WTC11 (cell line): ENCODE results near the gene BRME1. TPM values are rescaled to one million over a fixed set of nuclear protein-coding genes. Genes with fewer than 3 reads are reported as not detected.

ENCODE experiments used
- ATAC-seq: fragments of 200-7000 bp; cut with Tn5 transposase; 2 replicates; pipeline ENCODE4 v1.10.0; 2021; ENCODE audit warnings: mild to moderate bottlenecking, moderate library complexity
- CTCF ChIA-PET: fragments of 300-600 bp; sonication (Branson Sonifier 250); formaldehyde crosslinking; loops from one replicate; lab custom pipeline; 2021; ENCODE audit warnings: antibody characterized with exemption; lab: Charles Lee
- POLR2A ChIA-PET: fragments of 350-600 bp; sonication (Branson Sonifier 250); formaldehyde crosslinking; loops from one replicate; lab custom pipeline; 2021; ENCODE audit warnings: antibody characterized with exemption; lab: Charles Lee
- DNase-seq: peaks from one replicate; pipeline ENCODE4 v3.0.0; 2021; ENCODE audit warnings: low spot score
- H3K27ac Mint-ChIP-seq: 2 replicates; pipeline ENCODE4 v1.8.0; 2021; ENCODE audit warnings: mixed read lengths
- H3K27me3 Mint-ChIP-seq: 2 replicates; pipeline ENCODE4 v1.8.0; 2021; ENCODE audit warnings: low read depth, mild to moderate bottlenecking, moderate library complexity, mixed read lengths
- H3K36me3 Mint-ChIP-seq: 2 replicates; pipeline ENCODE4 v1.8.0; 2021; ENCODE audit warnings: mixed read lengths
- H3K4me1 Mint-ChIP-seq: 2 replicates; pipeline ENCODE4 v1.8.0; 2022; ENCODE audit warnings: mixed read lengths
- H3K4me3 Mint-ChIP-seq: 2 replicates; pipeline ENCODE4 v1.8.0; 2021; ENCODE audit warnings: mild to moderate bottlenecking, moderate library complexity, mixed read lengths
- H3K9me3 Mint-ChIP-seq: 2 replicates; pipeline ENCODE4 v1.8.0; 2021; ENCODE audit warnings: mixed read lengths
- CBFB ChIP-seq: sonication (generic); formaldehyde crosslinking; IDR thresholded peaks from 2 replicates; pipeline ENCODE4 v1.8.1; 2022; ENCODE audit warnings: mild to moderate bottlenecking, low read depth, missing genetic modification reagents
- ELF4 ChIP-seq: sonication (generic); formaldehyde crosslinking; IDR thresholded peaks from 2 replicates; pipeline ENCODE4 v1.8.1; 2022; ENCODE audit warnings: low read depth, mild to moderate bottlenecking, moderate library complexity, missing genetic modification reagents
- FOXJ3 ChIP-seq: sonication (generic); formaldehyde crosslinking; IDR thresholded peaks from 2 replicates; pipeline ENCODE4 v1.9.0; 2021; ENCODE audit warnings: missing genetic modification reagents, mild to moderate bottlenecking, borderline replicate concordance
- FOXP1 ChIP-seq: sonication (generic); formaldehyde crosslinking; IDR thresholded peaks from 2 replicates; pipeline ENCODE4 v1.8.0; 2022; ENCODE audit warnings: missing genetic modification reagents, mild to moderate bottlenecking, moderate library complexity, borderline replicate concordance
- GABPB1 ChIP-seq: sonication (generic); formaldehyde crosslinking; IDR thresholded peaks from 2 replicates; pipeline ENCODE4 v1.8.1; 2023; ENCODE audit warnings: mild to moderate bottlenecking, missing genetic modification reagents
- HMGA2 ChIP-seq: fragments of 250-450 bp; sonication (Bioruptor Pico); IDR thresholded peaks from 2 replicates; pipeline ENCODE4 v1.4.0; 2021; ENCODE audit warnings: mild to moderate bottlenecking, moderate library complexity
- MYBL2 ChIP-seq: sonication (generic); formaldehyde crosslinking; IDR thresholded peaks from 2 replicates; pipeline ENCODE4 v1.8.1; 2023; ENCODE audit warnings: mild to moderate bottlenecking, moderate library complexity, missing genetic modification reagents
- NFATC4 ChIP-seq: fragments of 250-450 bp; sonication (Bioruptor Pico); IDR thresholded peaks from 2 replicates; pipeline ENCODE4 v1.9.0; 2021; ENCODE audit warnings: mild to moderate bottlenecking
- NFE2L1 ChIP-seq: sonication (generic); formaldehyde crosslinking; IDR thresholded peaks from 2 replicates; pipeline ENCODE4 v1.8.1; 2023; ENCODE audit warnings: missing genetic modification reagents
- NFYB ChIP-seq: sonication (generic); formaldehyde crosslinking; conservative IDR thresholded peaks from 2 replicates; pipeline ENCODE4 v1.8.0; 2022; ENCODE audit warnings: low read depth, missing genetic modification reagents
- NR2C2 ChIP-seq: sonication (generic); formaldehyde crosslinking; IDR thresholded peaks from 2 replicates; pipeline ENCODE4 v1.8.0; 2022; ENCODE audit warnings: mild to moderate bottlenecking, missing genetic modification reagents
- PRRX2 ChIP-seq: fragments of 250-450 bp; sonication (Bioruptor Pico); IDR thresholded peaks from 2 replicates; pipeline ENCODE4 v1.8.0; 2021; ENCODE audit warnings: mild to moderate bottlenecking
- SMAD4 ChIP-seq: sonication (generic); formaldehyde crosslinking; IDR thresholded peaks from 2 replicates; pipeline ENCODE4 v1.8.0; 2022; ENCODE audit warnings: mild to moderate bottlenecking, missing genetic modification reagents
- TCF7 ChIP-seq: sonication (generic); formaldehyde crosslinking; IDR thresholded peaks from 2 replicates; pipeline ENCODE4 v1.8.0; 2022; ENCODE audit warnings: mild to moderate bottlenecking, low read depth, missing genetic modification reagents, moderate library complexity
- ZNF138 ChIP-seq: sonication (generic); formaldehyde crosslinking; conservative IDR thresholded peaks from 2 replicates; pipeline ENCODE4 v1.8.1; 2022; ENCODE audit warnings: mild to moderate bottlenecking, moderate library complexity, missing genetic modification reagents
- ZNF263 ChIP-seq: sonication (generic); formaldehyde crosslinking; IDR thresholded peaks from 2 replicates; pipeline ENCODE4 v1.8.1; 2022; ENCODE audit warnings: low read depth, mild to moderate bottlenecking, moderate library complexity, missing genetic modification reagents
- ZNF671 ChIP-seq: fragments of 250-450 bp; sonication (Bioruptor Pico); IDR thresholded peaks from 2 replicates; pipeline ENCODE4 v1.8.0; 2021; ENCODE audit warnings: mild to moderate bottlenecking
- total RNA-seq: library from RNA; stranded (reverse); gene quantifications from 3 replicates; pipeline ENCODE4 v1.2.3, GENCODE V29; 2021
- TF ChIP-seq, protein P1 (sequence below): sonication (generic); formaldehyde crosslinking; IDR thresholded peaks from 2 replicates; pipeline ENCODE4 v1.8.0; 2022; ENCODE audit warnings: mild to moderate bottlenecking, missing genetic modification reagents
- TF ChIP-seq, protein P2 (sequence below): sonication (generic); formaldehyde crosslinking; IDR thresholded peaks from 2 replicates; pipeline ENCODE4 v1.8.0; 2022; ENCODE audit warnings: mild to moderate bottlenecking, missing genetic modification reagents
- TF ChIP-seq, protein P3 (sequence below): sonication (generic); formaldehyde crosslinking; IDR thresholded peaks from 2 replicates; pipeline ENCODE4 v1.8.1; 2023; ENCODE audit warnings: mild to moderate bottlenecking, missing genetic modification reagents

BRME1 gene
- total RNA-seq, 1 experiment from 2014 or later, result 5.0 TPM

DNA sequence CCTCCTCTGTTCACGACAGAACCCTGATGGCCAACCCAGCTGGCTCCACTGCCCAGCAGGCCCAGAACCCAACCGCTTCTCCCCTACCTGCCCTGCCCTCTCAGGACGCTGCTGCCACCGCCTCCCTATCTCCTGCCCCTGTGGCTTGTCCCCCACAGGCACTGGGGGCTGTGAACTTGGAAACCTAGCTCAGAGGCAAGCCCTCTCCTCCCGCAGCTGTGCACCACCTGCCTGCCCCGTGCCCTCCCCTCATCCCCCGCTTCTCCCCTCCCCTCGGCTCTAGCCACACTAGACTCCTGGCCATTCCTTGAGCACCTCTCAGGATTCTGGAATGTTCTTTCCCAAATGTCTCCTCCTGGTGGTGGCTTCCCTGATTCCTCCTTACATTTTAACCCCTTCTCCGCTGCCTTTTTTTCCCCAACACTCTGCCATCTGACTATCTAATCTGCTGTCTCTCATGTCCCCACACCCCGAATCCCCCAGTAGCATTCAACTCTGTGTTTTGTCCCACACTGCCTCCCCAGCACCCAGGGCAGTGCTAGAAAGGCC lies 22.3 kb downstream of the BRME1 start (continued):
- TF ChIP-seq ELF4 (no peak), NR2C2 (no peak)
- TF ChIP-seq, all 79 proteins: peak for 0

DNA sequence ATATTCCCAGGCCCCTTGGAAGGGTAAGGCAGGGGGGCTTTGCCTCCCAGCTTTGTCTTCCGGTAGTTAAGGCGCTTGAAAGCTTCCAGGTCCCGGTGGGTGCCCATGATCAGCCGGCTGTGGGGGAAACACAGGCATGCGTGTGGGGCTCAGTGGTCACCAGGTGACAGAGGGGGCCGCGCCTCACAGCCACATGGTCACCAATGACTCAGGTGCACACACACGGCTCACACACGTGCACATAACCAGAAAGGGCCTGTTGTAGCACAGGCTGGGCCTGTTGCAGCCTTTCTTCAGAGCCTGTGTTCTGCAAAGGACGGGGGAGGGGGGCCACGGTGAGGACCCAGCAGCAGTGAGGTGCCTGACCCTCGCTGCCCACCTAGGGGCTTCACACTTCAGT lies 23.1 kb downstream of the BRME1 start:
- no peaks in the 10 kb centered on the region for H3K36me3 Mint-ChIP-seq
- DNase-seq, result no peak
- POLR2A ChIA-PET, result no interaction called here
- no peak overlapping the region for H3K27ac Mint-ChIP-seq
- H3K4me3 Mint-ChIP-seq, result no peak overlapping the region
- H3K9me3 Mint-ChIP-seq, result no peaks in the 10 kb centered on the region
- ATAC-seq, result no peak
- CTCF ChIA-PET, result interaction anchor here (0.5 to 4.0 kb wide), 12 partner anchors 10 to 622 kb away, joined by 3 to 28 read pairs (median 6); partner anchors contain the start of genes ASF1B, IL27RA and MISP3
- peaks cover 13% of the 10 kb centered on the region for H3K27me3 Mint-ChIP-seq
- TF ChIP-seq FOXJ3 (CRISPR knock-in tag), result no peak
- no peak for TF ChIP-seq TCF7
- TF ChIP-seq, protein P1, sequence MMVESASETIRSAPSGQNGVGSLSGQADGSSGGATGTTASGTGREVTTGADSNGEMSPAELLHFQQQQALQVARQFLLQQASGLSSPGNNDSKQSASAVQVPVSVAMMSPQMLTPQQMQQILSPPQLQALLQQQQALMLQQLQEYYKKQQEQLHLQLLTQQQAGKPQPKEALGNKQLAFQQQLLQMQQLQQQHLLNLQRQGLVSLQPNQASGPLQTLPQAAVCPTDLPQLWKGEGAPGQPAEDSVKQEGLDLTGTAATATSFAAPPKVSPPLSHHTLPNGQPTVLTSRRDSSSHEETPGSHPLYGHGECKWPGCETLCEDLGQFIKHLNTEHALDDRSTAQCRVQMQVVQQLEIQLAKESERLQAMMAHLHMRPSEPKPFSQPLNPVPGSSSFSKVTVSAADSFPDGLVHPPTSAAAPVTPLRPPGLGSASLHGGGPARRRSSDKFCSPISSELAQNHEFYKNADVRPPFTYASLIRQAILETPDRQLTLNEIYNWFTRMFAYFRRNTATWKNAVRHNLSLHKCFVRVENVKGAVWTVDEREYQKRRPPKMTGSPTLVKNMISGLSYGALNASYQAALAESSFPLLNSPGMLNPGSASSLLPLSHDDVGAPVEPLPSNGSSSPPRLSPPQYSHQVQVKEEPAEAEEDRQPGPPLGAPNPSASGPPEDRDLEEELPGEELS, result no peak
- no peak for TF ChIP-seq NFE2L1 (CRISPR knock-in tag)
- TF ChIP-seq ZNF138 (CRISPR knock-in tag), result no peak
- H3K4me1 Mint-ChIP-seq, result peaks cover 26% of the 10 kb centered on the region

DNA sequence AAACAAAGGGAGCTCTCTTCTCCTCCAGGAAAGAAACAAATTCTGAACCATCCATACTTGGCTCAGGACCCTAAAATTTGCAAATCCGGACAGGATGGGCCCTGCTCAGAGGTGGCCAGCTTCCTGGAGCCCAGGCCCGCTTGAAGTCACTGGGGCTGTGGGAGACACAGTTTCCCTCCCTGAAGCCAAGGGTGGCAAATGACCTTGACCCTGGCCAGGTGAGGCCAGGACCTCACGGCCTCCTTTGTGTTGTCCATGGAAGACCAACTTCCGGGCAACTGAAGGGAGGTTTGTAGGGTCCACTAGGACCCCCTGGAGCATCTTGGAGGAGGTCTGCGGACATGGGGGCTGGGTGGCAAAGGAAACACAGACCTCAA lies 23.5 kb downstream of the BRME1 start:
- Mint-ChIP-seq H3K4me1 (peaks cover 26% of the 10 kb centered on the region), H3K9me3 (no peaks in the 10 kb centered on the region), H3K36me3 (no peaks in the 10 kb centered on the region), H3K4me3 (no peak overlapping the region), H3K27ac (peak overlapping the region; percentile 82; the same call in 1 of the 2 replicates), H3K27me3 (peaks cover 15% of the 10 kb centered on the region)
- POLR2A ChIA-PET, result interaction anchor here (0.6 to 1.0 kb wide), 2 partner anchors 53 to 80 kb away, joined by 3 to 4 read pairs; no protein-coding TSS in a partner anchor
- ATAC-seq (no peak), DNase-seq (no peak)
- CTCF ChIA-PET, result interaction anchor here (0.5 to 4.0 kb wide), 14 partner anchors 10 to 623 kb away, joined by 3 to 41 read pairs (median 12); partner anchors contain the start of genes ASF1B, DCAF15, IL27RA and MISP3
- TF ChIP-seq CBFB (no peak), ELF4 (no peak), ZNF671 (CRISPR knock-in tag) (no peak), SMAD4 (CRISPR knock-in tag) (no peak), HMGA2 (no peak), ZNF263 (CRISPR knock-in tag) (no peak), NFE2L1 (CRISPR knock-in tag) (no peak), FOXP1 (no peak), PRRX2 (CRISPR knock-in tag) (no peak), NFATC4 (no peak), MYBL2 (CRISPR knock-in tag) (no peak)
- TF ChIP-seq, protein P2, sequence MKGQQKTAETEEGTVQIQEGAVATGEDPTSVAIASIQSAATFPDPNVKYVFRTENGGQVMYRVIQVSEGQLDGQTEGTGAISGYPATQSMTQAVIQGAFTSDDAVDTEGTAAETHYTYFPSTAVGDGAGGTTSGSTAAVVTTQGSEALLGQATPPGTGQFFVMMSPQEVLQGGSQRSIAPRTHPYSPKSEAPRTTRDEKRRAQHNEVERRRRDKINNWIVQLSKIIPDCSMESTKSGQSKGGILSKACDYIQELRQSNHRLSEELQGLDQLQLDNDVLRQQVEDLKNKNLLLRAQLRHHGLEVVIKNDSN (CRISPR knock-in tag), result no peak

DNA sequence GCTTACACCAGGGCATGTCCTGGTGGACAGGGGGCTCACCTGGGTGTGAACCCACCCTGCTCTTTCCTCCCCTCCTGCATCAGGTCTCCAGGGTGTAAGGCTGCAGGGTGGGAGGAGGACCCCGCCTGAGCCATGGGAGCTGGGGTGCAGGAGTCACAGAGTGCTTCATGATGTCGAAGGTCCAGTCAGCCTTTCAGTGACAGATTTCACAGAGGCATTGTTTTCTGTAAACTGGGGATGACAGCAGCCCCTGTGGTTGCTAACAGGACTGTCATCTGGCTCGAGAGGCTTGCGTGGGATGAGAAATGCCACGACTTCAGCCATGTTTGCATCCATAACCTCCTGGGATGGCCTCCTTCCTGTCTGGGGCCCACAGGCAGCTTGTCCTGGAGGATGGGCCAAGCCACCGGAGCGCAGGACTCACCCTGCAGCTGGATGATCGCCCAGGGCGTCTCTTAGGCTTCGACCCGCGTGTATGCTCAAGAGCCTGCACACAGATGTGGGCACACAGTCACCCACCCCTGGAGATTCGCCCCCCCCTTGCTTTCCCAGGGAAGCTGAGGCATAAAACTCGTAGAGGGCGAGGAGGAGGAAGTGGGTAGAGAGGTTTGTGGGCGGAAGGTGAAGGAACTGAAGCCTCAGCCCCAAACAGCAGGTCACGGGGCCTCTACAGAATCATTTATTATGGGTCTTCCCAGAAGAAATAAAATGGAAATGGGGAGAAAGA lies 24.1 kb downstream of the BRME1 start:
- CTCF ChIA-PET, result interaction anchor here (0.6 to 4.0 kb wide), 23 partner anchors 9 to 433 kb away, joined by 3 to 41 read pairs (median 5); partner anchors contain the start of genes ASF1B, DCAF15, IL27RA and MISP3
- peak overlapping the region; percentile 82 for H3K27ac Mint-ChIP-seq
- ATAC-seq, result no peak
- H3K4me3 Mint-ChIP-seq, result peak overlapping the region; percentile 12; the same call in 1 of the 2 replicates
- no peaks in the 10 kb centered on the region for H3K36me3 Mint-ChIP-seq
- no peak for TF ChIP-seq GABPB1 (CRISPR knock-in tag)
- TF ChIP-seq NFYB (CRISPR knock-in tag), result no peak
- no peak for TF ChIP-seq SMAD4 (CRISPR knock-in tag)
- TF ChIP-seq, protein P3, sequence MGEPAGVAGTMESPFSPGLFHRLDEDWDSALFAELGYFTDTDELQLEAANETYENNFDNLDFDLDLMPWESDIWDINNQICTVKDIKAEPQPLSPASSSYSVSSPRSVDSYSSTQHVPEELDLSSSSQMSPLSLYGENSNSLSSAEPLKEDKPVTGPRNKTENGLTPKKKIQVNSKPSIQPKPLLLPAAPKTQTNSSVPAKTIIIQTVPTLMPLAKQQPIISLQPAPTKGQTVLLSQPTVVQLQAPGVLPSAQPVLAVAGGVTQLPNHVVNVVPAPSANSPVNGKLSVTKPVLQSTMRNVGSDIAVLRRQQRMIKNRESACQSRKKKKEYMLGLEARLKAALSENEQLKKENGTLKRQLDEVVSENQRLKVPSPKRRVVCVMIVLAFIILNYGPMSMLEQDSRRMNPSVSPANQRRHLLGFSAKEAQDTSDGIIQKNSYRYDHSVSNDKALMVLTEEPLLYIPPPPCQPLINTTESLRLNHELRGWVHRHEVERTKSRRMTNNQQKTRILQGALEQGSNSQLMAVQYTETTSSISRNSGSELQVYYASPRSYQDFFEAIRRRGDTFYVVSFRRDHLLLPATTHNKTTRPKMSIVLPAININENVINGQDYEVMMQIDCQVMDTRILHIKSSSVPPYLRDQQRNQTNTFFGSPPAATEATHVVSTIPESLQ (CRISPR knock-in tag), result no peak
- POLR2A ChIA-PET, result interaction anchor here (0.6 to 1.5 kb wide), 4 partner anchors 54 to 190 kb away, joined by 3 to 4 read pairs (median 3); partner anchors contain the start of gene MISP3
- DNase-seq, result no peak
- H3K27me3 Mint-ChIP-seq, result peaks cover 21% of the 10 kb centered on the region
- no peaks in the 10 kb centered on the region for H3K9me3 Mint-ChIP-seq
- peaks cover 26% of the 10 kb centered on the region for H3K4me1 Mint-ChIP-seq
